ENCODE results near the gene TRABD. TPM values are rescaled to one million over a fixed set of nuclear protein-coding genes. Genes with fewer than 3 reads are reported as not detected.

TRABD gene
- total RNA-seq, 2 experiments from 2014 or later = 184 to 193 TPM

- no peak overlapping the region for H3K4me3 Mint-ChIP-seq
- Histone ChIP-seq H3K9me3 (ENCODE audit: control insufficient read depth in 1 of 2, insufficient read depth in 1 of 2, low read length in 2 of 2) (no peaks in the 10 kb centered on the region), H3K27me3 (ENCODE audit: control insufficient read depth in 1 of 2, insufficient read depth in 2 of 2, low read length in 2 of 2) (no peaks in the 10 kb centered on the region), H3K4me3 (ENCODE audit: low read length) (no peak overlapping the region), H3K4me1 (ENCODE audit: insufficient read depth, low read length) (peaks cover 48% of the 10 kb centered on the region), H3K36me3 (ENCODE audit: insufficient read depth, low read length) (peaks cover 50% of the 10 kb centered on the region), H3K27ac (ENCODE audit: low read depth in 1 of 2, low read length in 2 of 2) (peak overlapping the region in 1 of 2 donors; percentile 2)
- H3K27me3 Mint-ChIP-seq = no peaks in the 10 kb centered on the region
- ChIA-PET POLR2A (no interaction called here), CTCF (no interaction called here)
- ATAC-seq (ENCODE audit: poor library complexity) (no peak), DNase-seq (no peak)
- intact Hi-C loops (cut with DNase I, micrococcal nuclease) = loop anchor here in 1 of 2 experiments (10.0 kb wide), 1 partner anchor 262 kb away; no protein-coding TSS in a partner anchor
- peaks cover 41% of the 10 kb centered on the region for H3K36me3 Mint-ChIP-seq (ENCODE audit: low read depth)
- H3K4me1 Mint-ChIP-seq (ENCODE audit: low read depth) = peaks cover 13% of the 10 kb centered on the region
- H3K9me3 Mint-ChIP-seq = no peaks in the 10 kb centered on the region
- no peak overlapping the region for H3K27ac Mint-ChIP-seq
- TF ChIP-seq CTCF (IDR thresholded peaks at IDR 0.05) = no peak
These were observed 11.5 kb downstream of the TRABD start for GRCh38 chr22:50197000-50197800.

- TF ChIP-seq CTCF (IDR thresholded peaks at IDR 0.05) = no peak
- Mint-ChIP-seq H3K27me3 (no peaks in the 10 kb centered on the region), H3K36me3 (ENCODE audit: low read depth) (peaks cover 34% of the 10 kb centered on the region), H3K4me3 (peak overlapping the region; percentile 65), H3K27ac (peak overlapping the region; percentile 14), H3K4me1 (ENCODE audit: low read depth) (peaks cover 10% of the 10 kb centered on the region), H3K9me3 (no peaks in the 10 kb centered on the region)
- no peak for ATAC-seq (ENCODE audit: poor library complexity)
- no peak overlapping the region for H3K27ac ChIP-seq (ENCODE audit: low read depth in 1 of 2, low read length in 2 of 2)
- peaks cover 49% of the 10 kb centered on the region for H3K36me3 ChIP-seq (ENCODE audit: insufficient read depth, low read length)
- peak in 1 of 14 experiments; percentile 38 for DNase-seq
- intact Hi-C loops (cut with DNase I, micrococcal nuclease) = loop anchor here in 1 of 2 experiments (10.0 kb wide), 1 partner anchor 263 kb away; no protein-coding TSS in a partner anchor
- no peak overlapping the region for H3K4me3 ChIP-seq (ENCODE audit: low read length)
- CTCF ChIA-PET = no interaction called here
- H3K27me3 ChIP-seq (ENCODE audit: control insufficient read depth in 1 of 2, insufficient read depth in 2 of 2, low read length in 2 of 2) = no peaks in the 10 kb centered on the region
- no peaks in the 10 kb centered on the region for H3K9me3 ChIP-seq (ENCODE audit: control insufficient read depth in 1 of 2, insufficient read depth in 1 of 2, low read length in 2 of 2)
- H3K4me1 ChIP-seq (ENCODE audit: insufficient read depth, low read length) = peaks cover 45% of the 10 kb centered on the region
- POLR2A ChIA-PET = no interaction called here
These were observed 12.3 kb downstream of the TRABD start for GRCh38 chr22:50197856-50198623.

- CTCF ChIA-PET = no interaction called here
These were observed 12.9 kb downstream of the TRABD start for GRCh38 chr22:50198624-50199017.

More at GRCh38 chr22:50198624-50199017, 12.9 kb downstream of the TRABD start:
- peaks cover 13% of the 10 kb centered on the region for H3K4me1 Mint-ChIP-seq (ENCODE audit: low read depth)
- no peak for TF ChIP-seq CTCF (IDR thresholded peaks at IDR 0.05)
- H3K27ac Mint-ChIP-seq = no peak overlapping the region
- Histone ChIP-seq H3K9me3 (ENCODE audit: control insufficient read depth in 1 of 2, insufficient read depth in 1 of 2, low read length in 2 of 2) (no peaks in the 10 kb centered on the region), H3K27ac (ENCODE audit: low read depth in 1 of 2, low read length in 2 of 2) (peak overlapping the region in 1 of 2 donors; percentile 17), H3K4me3 (ENCODE audit: low read length) (no peak overlapping the region), H3K4me1 (ENCODE audit: insufficient read depth, low read length) (peaks cover 39% of the 10 kb centered on the region), H3K36me3 (ENCODE audit: insufficient read depth, low read length) (peaks cover 46% of the 10 kb centered on the region), H3K27me3 (ENCODE audit: control insufficient read depth in 1 of 2, insufficient read depth in 2 of 2, low read length in 2 of 2) (no peaks in the 10 kb centered on the region)
- POLR2A ChIA-PET = no interaction called here
- no peaks in the 10 kb centered on the region for H3K27me3 Mint-ChIP-seq
- no peaks in the 10 kb centered on the region for H3K9me3 Mint-ChIP-seq
- DNase-seq (peak in 1 of 14 experiments; percentile 31), ATAC-seq (ENCODE audit: poor library complexity) (no peak)
- H3K4me3 Mint-ChIP-seq = no peak overlapping the region
- peaks cover 40% of the 10 kb centered on the region for H3K36me3 Mint-ChIP-seq (ENCODE audit: low read depth)
- intact Hi-C loops (cut with DNase I, micrococcal nuclease) = loop anchor here in 1 of 2 experiments (10.0 kb wide), 1 partner anchor 264 kb away; no protein-coding TSS in a partner anchor
